Central memory CD8-positive, alpha-beta T cell (primary cell): Measurements from ENCODE around the gene DDX3X.

Experiments
- ATAC-seq: fragments of 150-1000 bp; cut with Tn5 transposase; replicated peaks from 2 replicates; pipeline ENCODE4 v1.10.0; 2022; ENCODE audit warnings: mild to moderate bottlenecking, moderate FRiP score, moderate number of reproducible peaks; ENCODE audit not compliant: poor library complexity, severe bottlenecking; ENCODE audit errors: extremely low read depth
- DNase-seq, 2 donors: peaks; one replicate each; pipeline ENCODE4 v3.0.0; 2021; ENCODE audit warnings: low spot score in 2 of 2
- H3K27ac Mint-ChIP-seq: one replicate; pipeline ENCODE4 v1.8.0; 2022; ENCODE audit warnings: low read depth, mild to moderate bottlenecking, moderate library complexity, mixed read lengths
- H3K27me3 Mint-ChIP-seq: one replicate; pipeline ENCODE4 v1.8.0; 2022; ENCODE audit warnings: mixed read lengths
- H3K36me3 Mint-ChIP-seq: one replicate; pipeline ENCODE4 v1.8.0; 2022; ENCODE audit warnings: mild to moderate bottlenecking, moderate library complexity, mixed read lengths; ENCODE audit not compliant: insufficient read depth
- H3K4me1 Mint-ChIP-seq: one replicate; pipeline ENCODE4 v1.8.0; 2022; ENCODE audit warnings: mixed read lengths
- H3K4me3 Mint-ChIP-seq: one replicate; pipeline ENCODE4 v1.8.0; 2022; ENCODE audit warnings: mild to moderate bottlenecking, moderate library complexity, mixed read lengths
- H3K9me3 Mint-ChIP-seq: one replicate; pipeline ENCODE4 v1.8.0; 2022; ENCODE audit warnings: mixed read lengths

The DDX3X gene

DNA sequence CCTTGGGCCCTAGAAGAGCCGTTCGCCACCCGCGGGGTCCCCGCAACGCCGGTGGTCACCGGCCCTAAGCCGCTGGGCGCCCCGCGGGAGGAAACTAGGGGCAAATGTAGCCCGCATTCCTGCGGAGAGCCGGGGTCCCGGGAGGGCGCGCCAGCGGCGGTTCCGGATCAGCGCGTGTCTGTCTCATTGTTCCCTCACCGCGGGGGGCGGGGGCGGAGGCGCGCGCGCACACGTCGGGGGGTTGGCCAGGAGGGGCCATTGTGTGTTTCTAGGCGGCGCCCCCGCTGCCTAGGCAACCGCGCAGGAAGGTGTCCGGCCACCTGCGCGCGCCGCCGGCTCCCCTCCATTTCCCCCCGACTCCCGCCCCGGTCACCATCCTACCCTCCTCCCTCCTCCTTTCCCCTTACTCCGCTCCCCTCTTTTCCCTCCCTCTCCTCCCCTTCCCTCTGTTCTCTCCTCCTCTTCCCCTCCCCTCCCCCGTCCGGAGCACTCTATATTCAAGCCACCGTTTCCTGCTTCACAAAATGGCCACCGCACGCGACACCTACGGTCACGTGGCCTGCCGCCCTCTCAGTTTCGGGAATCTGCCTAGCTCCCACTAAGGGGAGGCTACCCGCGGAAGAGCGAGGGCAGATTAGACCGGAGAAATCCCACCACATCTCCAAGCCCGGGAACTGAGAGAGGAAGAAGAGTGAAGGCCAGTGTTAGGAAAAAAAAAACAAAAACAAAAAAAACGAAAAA is 789 bp upstream of the DDX3X start:
- ATAC-seq (peak; percentile 55), DNase-seq (peak; percentile 60 to 70)

GRCh38 chrX:41334363-41335197 is 618 bp downstream of the DDX3X start:
- Mint-ChIP-seq H3K27me3 (no peaks in the 10 kb centered on the region), H3K36me3 (peaks cover 73% of the 10 kb centered on the region), H3K4me3 (peak overlapping the region; percentile 98), H3K9me3 (no peaks in the 10 kb centered on the region), H3K27ac (peak overlapping the region; percentile 100), H3K4me1 (peaks cover 35% of the 10 kb centered on the region)
- DNase-seq (peak; percentile 68 to 76), ATAC-seq (peak; percentile 25)

More for the DNA sequence above, 789 bp upstream of the DDX3X start:
- Mint-ChIP-seq H3K4me3 (peak overlapping the region; percentile 98), H3K9me3 (no peaks in the 10 kb centered on the region), H3K27me3 (no peaks in the 10 kb centered on the region), H3K4me1 (peaks cover 27% of the 10 kb centered on the region), H3K27ac (peak overlapping the region; percentile 100), H3K36me3 (peaks cover 59% of the 10 kb centered on the region)

DNA sequence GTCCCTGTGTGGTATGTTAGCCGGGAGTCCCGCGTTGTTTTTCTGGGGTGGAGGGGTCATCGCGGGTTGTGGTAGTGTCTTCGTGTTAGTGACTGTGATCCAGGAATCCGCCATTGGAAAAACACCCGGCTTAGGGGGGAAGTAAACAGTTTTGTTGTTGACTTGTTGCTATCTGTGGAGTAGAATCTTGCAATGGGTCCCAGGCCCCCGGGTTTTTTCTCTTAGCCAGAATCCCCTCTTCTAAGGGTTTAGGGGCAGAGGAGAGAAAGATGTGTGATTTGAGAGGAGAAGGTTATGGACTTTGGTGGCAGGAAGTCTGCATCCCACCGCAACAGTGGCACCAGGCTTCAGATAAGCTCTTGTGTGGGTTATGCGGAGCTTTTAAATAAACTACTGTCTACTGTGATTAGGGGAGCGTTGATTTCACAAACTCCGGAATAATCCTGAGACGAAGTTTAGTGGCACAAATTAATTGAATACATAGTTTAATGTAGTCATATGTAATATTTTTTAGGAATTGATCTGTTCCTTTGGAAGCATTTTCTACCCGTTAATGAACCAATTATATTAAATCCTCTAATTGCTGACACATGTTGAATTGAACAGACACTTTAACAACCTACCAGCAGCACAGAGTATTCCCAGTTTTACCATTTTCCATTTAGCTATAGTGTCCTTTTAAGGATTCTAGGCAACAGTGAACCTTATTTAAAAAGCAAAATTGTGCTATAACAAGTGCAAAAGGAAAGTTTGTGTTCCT is 1.4 kb downstream of the DDX3X start:
- H3K27me3 Mint-ChIP-seq: no peaks in the 10 kb centered on the region
- H3K27ac Mint-ChIP-seq: peak overlapping the region; percentile 100
- no peak for ATAC-seq
- DNase-seq: peak in 1 of 2 donors; percentile 13
- peak overlapping the region; percentile 98 for H3K4me3 Mint-ChIP-seq
- H3K4me1 Mint-ChIP-seq: peaks cover 37% of the 10 kb centered on the region
- peaks cover 77% of the 10 kb centered on the region for H3K36me3 Mint-ChIP-seq
- no peaks in the 10 kb centered on the region for H3K9me3 Mint-ChIP-seq

DNA sequence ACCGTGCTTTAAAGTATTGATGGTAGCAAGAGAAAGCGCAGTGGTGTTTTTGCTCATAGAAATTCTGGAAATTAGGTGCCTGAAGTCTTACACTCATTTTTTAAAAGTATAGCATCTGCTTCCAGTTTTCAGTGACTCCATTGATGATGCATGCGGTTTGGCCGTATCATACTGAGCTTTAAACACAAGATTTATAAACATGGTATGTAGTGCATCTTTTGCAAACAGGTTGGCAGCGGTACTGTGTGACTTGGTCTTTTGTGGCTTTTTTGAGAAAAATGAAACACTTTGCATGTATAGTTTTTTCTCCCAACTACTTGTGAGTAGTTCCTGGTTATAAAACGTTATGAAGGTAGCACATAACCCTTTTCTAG is 2.0 kb downstream of the DDX3X start:
- no peaks in the 10 kb centered on the region for H3K27me3 Mint-ChIP-seq

GRCh38 chrX:41336447-41336846 is 2.5 kb downstream of the DDX3X start:
- peak overlapping the region; percentile 100 for H3K27ac Mint-ChIP-seq
- H3K27me3 Mint-ChIP-seq: no peaks in the 10 kb centered on the region
- DNase-seq (no peak), ATAC-seq (no peak)
- peaks cover 43% of the 10 kb centered on the region for H3K4me1 Mint-ChIP-seq
- no peaks in the 10 kb centered on the region for H3K9me3 Mint-ChIP-seq
- H3K4me3 Mint-ChIP-seq: peak overlapping the region; percentile 98
- peaks cover 85% of the 10 kb centered on the region for H3K36me3 Mint-ChIP-seq

More for the DNA sequence above, 2.0 kb downstream of the DDX3X start:
- Mint-ChIP-seq H3K4me3 (peak overlapping the region; percentile 98), H3K4me1 (peaks cover 38% of the 10 kb centered on the region), H3K9me3 (no peaks in the 10 kb centered on the region), H3K36me3 (peaks cover 80% of the 10 kb centered on the region), H3K27ac (peak overlapping the region; percentile 100)
- DNase-seq (no peak), ATAC-seq (no peak)

- Mint-ChIP-seq H3K27ac (peak overlapping the region; percentile 29), H3K4me1 (peaks cover 44% of the 10 kb centered on the region), H3K4me3 (peak overlapping the region; percentile 98), H3K36me3 (peaks cover 87% of the 10 kb centered on the region), H3K27me3 (no peaks in the 10 kb centered on the region), H3K9me3 (no peaks in the 10 kb centered on the region)
- no peak for DNase-seq
- ATAC-seq: no peak
Measured at GRCh38 chrX:41337140-41337539, 3.2 kb downstream of the DDX3X start.

DNA sequence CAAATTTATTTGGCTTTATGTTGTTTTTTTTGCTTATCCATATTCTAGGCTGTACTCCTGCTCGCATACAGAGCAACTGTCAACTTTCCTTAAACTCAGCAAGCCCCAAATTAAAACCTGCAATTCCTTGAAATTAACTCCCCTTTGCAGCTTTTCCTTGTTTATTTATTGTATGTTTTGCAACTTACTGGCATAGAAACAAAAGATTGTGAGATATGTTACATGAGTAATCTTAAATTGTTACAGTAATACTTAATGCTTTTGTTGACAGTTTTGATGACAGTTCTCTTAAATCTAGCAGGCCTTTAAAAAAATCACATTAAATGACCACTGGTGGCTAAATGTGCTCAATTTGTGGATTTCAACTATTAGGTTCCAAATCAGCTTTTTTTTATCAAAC is 4.5 kb downstream of the DDX3X start:
- no peak for DNase-seq
- Mint-ChIP-seq H3K9me3 (no peaks in the 10 kb centered on the region), H3K27ac (no peak overlapping the region), H3K4me3 (peak overlapping the region; percentile 98), H3K36me3 (peaks cover 85% of the 10 kb centered on the region), H3K4me1 (peaks cover 42% of the 10 kb centered on the region), H3K27me3 (no peaks in the 10 kb centered on the region)
- no peak for ATAC-seq

- peaks cover 85% of the 10 kb centered on the region for H3K36me3 Mint-ChIP-seq
- DNase-seq (no peak), ATAC-seq (no peak)
- H3K27me3 Mint-ChIP-seq: no peaks in the 10 kb centered on the region
- H3K4me3 Mint-ChIP-seq: peak overlapping the region; percentile 98
- H3K27ac Mint-ChIP-seq: peak overlapping the region; percentile 79
- peaks cover 38% of the 10 kb centered on the region for H3K4me1 Mint-ChIP-seq
- H3K9me3 Mint-ChIP-seq: no peaks in the 10 kb centered on the region
Measured at GRCh38 chrX:41339148-41339547, 5.2 kb downstream of the DDX3X start.

DNA sequence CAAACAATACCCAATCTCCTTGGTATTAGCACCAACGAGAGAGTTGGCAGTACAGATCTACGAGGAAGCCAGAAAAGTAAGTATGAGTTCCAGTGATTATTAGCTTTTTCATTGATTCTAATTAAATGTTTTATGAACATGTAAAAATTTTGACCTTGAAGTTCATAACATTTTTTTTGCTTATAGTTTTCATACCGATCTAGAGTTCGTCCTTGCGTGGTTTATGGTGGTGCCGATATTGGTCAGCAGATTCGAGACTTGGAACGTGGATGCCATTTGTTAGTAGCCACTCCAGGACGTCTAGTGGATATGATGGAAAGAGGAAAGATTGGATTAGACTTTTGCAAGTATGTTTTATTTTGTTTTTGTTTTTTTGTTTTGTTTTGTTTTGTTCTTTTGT is 10.1 kb downstream of the DDX3X start:
- H3K9me3 Mint-ChIP-seq: no peaks in the 10 kb centered on the region
- no peak for ATAC-seq
- peak overlapping the region; percentile 44 for H3K27ac Mint-ChIP-seq
- H3K4me3 Mint-ChIP-seq: no peak overlapping the region
- H3K27me3 Mint-ChIP-seq: no peaks in the 10 kb centered on the region
- peaks cover 91% of the 10 kb centered on the region for H3K36me3 Mint-ChIP-seq
- peaks cover 14% of the 10 kb centered on the region for H3K4me1 Mint-ChIP-seq
- DNase-seq: no peak

- DNase-seq (no peak), ATAC-seq (no peak)
- H3K27ac Mint-ChIP-seq: peak overlapping the region; percentile 66
- H3K27me3 Mint-ChIP-seq: no peaks in the 10 kb centered on the region
- no peaks in the 10 kb centered on the region for H3K9me3 Mint-ChIP-seq
- H3K4me3 Mint-ChIP-seq: peak overlapping the region; percentile 38
- peaks cover 8% of the 10 kb centered on the region for H3K4me1 Mint-ChIP-seq
- H3K36me3 Mint-ChIP-seq: peaks cover 89% of the 10 kb centered on the region
Measured at GRCh38 chrX:41347186-41347585, 13.2 kb downstream of the DDX3X start.

- peaks cover 83% of the 10 kb centered on the region for H3K36me3 Mint-ChIP-seq
- no peak for DNase-seq
- no peaks in the 10 kb centered on the region for H3K27me3 Mint-ChIP-seq
- H3K4me3 Mint-ChIP-seq: peak overlapping the region; percentile 25
- ATAC-seq: no peak
- H3K4me1 Mint-ChIP-seq: peaks cover 16% of the 10 kb centered on the region
- H3K9me3 Mint-ChIP-seq: no peaks in the 10 kb centered on the region
- H3K27ac Mint-ChIP-seq: no peak overlapping the region
Measured at GRCh38 chrX:41348551-41348950, 14.6 kb downstream of the DDX3X start.

DNA sequence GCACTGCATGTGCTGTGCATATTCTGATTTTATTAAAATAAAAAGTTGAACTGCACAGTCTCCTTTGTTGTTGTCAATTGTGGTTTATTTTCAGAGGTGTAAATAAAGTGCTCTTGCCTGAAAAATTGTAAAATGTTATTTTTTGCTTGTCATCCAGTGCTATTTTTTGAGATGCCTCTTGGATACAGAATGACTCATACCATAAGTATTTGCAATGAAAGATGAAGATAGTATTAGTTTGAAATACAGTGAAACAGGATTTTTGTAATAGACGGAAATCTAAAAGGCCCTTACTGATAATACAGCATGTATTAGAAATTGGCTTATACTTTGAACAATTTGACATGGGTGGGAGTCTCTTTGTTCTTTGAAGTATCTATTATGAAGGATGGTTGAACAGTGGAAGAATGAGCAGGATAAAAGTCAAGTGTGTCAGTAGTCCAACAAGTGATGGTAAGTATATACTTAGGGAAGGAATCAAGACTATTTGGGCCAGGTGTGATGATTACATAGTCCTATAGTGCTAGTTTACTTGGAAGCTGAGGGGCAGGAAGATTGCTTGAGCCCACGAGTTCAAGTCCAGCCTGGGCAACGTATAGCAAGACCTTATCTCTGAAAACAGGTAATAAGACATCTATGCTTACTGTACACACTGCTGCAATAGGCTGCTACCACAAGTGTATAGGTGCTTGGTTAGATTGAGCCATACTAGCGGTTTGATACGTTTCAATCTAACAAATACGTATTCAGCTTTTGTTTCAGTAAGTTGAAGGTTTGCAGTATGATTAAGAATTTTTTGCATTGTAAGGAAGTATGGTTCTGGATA is 16.4 kb downstream of the DDX3X start:
- DNase-seq: no peak
- Mint-ChIP-seq H3K27ac (peak overlapping the region; percentile 86), H3K4me3 (peak overlapping the region; percentile 29), H3K4me1 (peaks cover 21% of the 10 kb centered on the region), H3K36me3 (peaks cover 69% of the 10 kb centered on the region), H3K9me3 (no peaks in the 10 kb centered on the region), H3K27me3 (no peaks in the 10 kb centered on the region)
- ATAC-seq: peak; percentile 12
